HG02870 (cell line): ENCODE results near the gene GARIN5A.

Experiments used
- ATAC-seq: cut with Tn5 transposase; IDR thresholded peaks from one replicate; pipeline ENCODE4 v1.9.1; 2021; ENCODE audit warnings: mild to moderate bottlenecking, moderate library complexity; ENCODE audit not compliant: unreplicated experiment

The GARIN5A gene

GRCh38 chr19:50476224-50476906 lies at the start of gene GARIN5A, which contains the start of gene EMC10:
Gene GARIN5A, minus strand, starts transcription at chr19:50476848. Its CDS starts 460 bp downstream, at chr19:50476388.
Gene EMC10, plus strand, starts transcription at chr19:50476507. Its CDS starts 38 bp downstream, at chr19:50476545.
- peak; percentile 82 for ATAC-seq

DNA sequence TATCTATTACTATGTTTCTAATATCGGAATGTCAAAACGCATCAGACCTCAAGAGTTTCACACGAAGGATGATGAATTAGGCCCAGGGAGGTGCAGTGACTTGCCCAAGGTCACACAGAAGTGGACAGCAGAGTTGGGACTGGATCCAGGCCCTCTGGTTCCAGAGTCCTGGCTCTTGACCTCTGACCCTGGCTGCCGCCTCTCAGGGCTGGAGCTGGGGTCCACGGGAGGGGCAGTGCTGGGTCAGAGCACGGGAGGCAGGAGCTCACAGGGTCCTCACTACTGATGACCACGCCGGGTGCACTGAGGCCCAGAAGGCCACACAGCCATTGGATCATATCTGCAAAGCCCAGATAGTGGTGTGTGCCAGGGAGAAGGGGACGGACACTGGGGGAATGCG lies 46.2 kb upstream of the GARIN5A start:
- ATAC-seq, result no peak

DNA sequence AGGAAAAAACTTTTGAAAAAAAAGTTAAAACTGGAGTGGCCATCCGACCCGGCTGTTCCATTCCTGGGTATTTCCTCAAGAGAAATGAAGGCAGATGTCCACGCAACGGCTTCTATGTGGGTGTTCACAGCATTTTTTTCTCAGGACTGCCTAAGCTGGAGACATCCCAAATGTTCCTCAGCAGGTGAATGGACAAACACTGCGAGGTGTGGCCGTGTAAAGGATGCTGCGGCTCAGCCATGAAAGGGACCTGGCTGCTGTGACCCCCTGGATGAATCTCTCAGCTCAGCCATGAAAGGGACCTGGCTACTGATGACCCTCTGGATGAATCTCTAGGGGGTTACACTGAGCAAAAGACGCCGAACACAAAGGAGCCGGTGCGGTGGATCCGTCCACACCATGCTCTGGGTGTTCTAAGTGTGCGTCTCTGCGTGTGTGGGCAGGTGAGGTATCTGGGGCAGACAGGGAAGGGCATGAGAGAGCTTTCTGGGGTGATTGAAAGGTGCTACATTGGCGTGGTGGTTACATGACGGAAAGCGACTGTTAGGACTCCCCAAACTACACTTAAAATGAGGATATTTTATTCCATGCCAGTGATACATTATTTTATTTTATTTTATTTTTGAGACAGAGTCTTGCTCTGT lies 44.3 kb upstream of the GARIN5A start:
- ATAC-seq, result no peak

DNA sequence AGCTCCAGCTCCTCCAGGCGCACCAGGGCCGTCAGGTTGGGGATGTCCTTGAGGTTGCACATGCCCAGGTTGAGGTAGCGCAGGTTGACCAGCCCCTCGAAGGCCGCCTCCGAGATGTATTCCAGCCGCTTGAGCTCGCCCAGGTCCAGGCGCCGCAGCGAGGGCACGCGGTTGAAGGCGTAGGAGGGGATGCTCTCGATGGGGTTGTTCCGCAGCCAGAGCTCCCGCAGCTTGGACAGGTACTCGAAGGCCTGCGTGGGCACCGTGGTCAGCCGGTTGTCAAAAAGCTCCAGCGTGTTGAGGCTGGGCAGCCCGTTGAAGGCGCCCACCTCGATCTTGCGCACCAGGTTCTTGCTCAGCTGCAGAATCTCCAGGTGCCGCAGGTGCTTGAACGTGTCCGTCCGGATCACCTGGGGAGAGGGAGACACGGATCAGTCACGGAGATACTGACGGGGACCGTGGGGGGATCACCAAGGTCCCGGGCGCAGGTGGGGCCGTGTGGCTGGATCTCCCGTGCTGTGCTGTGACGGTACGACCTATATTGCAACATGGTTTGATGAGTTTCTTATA lies 42.4 kb upstream of the GARIN5A start:
- ATAC-seq, result no peak

- ATAC-seq, result no peak
Measured at GRCh38 chr19:50518091-50519005, 41.7 kb upstream of the GARIN5A start.

GRCh38 chr19:50517704-50518075 lies 41.0 kb upstream of the GARIN5A start:
- ATAC-seq, result no peak

DNA sequence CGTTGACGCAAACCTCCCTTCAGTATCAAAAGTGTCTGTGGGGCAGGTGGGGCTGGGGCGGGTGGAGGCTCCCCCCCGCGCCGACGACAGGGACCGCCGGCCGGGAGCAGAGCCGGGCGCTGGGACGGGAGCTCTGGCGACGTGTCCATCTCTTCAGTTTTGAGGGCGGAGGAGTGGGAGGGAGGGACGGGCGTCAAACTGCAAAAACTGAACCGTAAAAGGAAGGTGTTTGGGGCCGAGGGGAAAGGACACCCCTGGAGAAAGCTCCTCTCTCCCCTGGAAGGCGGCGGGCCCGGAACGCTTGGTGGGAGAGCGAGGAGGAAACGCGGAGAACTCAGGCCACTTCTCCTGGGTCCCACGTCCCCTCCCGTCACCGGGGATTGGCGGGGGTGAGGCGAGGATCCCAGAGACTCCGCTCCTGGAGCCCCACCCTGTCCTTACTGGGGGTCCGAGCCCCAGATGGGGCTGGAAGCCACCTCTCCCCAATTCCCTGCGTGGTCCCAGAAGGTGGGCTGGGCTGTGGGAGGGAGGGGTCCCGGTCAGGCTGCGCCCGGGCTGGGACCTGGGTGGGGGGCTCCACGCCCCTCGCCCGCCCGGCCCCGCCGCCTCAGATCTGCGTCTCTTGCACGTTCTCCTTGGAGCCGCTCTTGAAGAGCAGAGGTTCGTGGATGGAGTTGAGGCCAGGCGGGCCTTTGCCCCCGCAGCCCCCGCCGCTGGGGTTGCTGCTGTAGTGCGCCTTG lies 40.5 kb upstream of the GARIN5A start:
- ATAC-seq, result no peak

- no peak for ATAC-seq
Measured at GRCh38 chr19:50516456-50516855, 39.8 kb upstream of the GARIN5A start.

DNA sequence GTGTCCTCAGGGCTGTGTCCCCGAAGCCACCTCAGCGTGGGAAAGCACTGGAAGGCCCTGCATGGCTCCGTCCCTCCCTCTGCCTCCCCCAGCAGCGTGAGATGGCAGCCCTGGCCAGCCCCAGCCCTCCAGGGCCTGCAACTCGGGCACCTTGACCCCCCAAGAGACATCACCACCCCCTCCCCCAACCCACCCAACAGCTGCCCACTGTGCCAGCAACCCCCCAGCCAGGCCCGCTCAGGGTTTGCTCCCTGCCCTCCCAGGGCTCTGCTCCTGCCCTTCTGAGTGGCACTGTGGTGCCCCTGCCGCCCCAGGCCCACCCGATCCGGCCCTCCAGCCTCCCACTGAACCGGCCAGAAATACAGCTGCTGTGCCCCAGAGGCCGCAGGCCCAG lies 38.5 kb upstream of the GARIN5A start:
- no peak for ATAC-seq

- ATAC-seq, result no peak
Measured at GRCh38 chr19:50514346-50515167, 37.9 kb upstream of the GARIN5A start.

- no peak for ATAC-seq
Measured at GRCh38 chr19:50513746-50514345, 37.2 kb upstream of the GARIN5A start, which contains the start of gene ASPDH. Gene ASPDH, minus strand, starts transcription at chr19:50513913. Its CDS starts 90 bp downstream, at chr19:50513823.

DNA sequence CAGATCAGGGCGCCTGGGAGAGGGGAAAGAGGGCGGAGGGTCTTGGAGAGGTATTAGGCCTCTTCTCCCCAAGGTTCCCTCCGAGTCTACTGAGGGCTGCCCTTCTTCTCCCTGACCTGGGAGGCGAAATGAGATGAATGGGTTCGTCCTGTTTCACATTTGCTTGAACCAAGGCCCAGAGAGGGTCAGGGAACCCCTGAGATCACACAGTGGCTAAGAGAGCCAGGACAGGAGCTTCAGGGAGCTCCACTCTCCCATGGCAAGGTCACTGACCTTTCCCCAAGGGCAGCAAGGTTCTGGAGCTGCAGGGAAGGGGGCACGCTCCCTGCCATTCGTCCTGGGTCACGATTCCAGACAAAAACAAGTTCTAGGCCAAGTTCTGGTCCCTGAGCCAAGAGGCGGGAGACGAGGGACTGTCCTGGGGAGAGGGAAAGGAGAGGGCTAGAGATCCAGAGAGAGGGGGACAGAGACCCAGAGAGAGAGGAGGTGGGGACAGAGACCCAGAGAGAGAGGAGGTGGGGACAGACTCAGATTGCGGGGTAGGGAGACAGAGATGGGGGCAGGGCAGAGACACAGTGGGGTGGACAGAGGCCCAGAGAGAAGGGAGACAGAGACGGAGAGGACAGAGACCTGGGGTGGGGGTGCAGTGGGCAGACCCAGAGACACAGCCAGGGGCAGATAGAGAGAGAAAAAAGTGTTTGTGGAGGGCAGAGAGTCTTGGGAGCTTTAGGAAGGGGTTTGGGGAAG lies 36.5 kb upstream of the GARIN5A start:
- no peak for ATAC-seq

DNA sequence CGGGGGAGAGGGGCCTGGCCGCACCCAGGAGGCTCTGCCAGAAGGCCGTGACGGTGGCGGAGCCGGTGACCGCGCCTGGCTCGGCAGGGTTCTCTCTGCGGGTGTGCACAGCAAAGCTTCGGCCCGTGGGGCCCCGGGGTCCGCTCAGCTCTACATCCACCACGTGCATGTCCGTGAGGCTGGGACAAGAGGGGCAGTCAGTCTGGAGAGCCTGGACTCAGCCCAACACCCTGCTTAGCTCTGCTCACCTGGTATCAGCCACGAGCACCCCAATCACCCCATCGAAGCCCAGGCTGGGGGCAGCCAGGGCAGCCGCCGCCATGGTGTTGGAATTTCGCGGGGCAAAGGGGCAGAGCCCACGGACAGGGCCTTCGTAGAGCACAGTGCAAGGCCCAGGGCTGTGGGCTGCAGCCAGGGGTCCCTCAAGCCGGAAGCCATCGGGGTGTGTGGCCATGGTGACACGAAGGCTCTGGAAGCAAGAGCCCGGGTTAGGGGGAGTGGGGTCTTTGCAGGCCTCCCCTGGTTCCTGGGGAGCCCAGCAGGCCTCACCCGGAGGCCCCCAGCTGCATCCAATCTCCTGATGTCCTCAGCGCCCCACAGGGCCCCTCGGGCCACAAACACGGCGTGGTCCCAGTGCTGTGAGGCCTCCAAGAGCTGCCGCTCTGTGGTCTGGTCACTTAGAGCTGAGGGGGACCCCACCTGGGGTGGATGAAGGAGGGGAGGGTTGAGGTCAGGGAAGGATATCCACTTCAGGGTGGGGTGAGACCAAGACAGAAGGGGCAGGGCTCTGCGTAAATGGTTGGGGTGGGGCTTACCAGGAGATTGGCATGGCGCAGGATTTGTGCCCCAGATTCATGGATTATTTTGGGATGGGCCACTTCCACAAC lies 35.7 kb upstream of the GARIN5A start:
- no peak for ATAC-seq

GRCh38 chr19:50511069-50511822 lies 34.6 kb upstream of the GARIN5A start, which contains the start of gene JOSD2:
Gene JOSD2, minus strand, starts transcription at chr19:50511191. Its CDS starts 760 bp downstream, at chr19:50510431.
- peak; percentile 79 for ATAC-seq

GRCh38 chr19:50510700-50511068 lies 34.0 kb upstream of the GARIN5A start:
- no peak for ATAC-seq

- no peak for ATAC-seq
Measured at GRCh38 chr19:50510121-50510670, 33.5 kb upstream of the GARIN5A start.
